H1 (cell line): ENCODE measurements around the gene FXYD3. TPM values are rescaled to one million over a fixed set of nuclear protein-coding genes. Genes with fewer than 3 reads are reported as not detected.

Experiments
- CTCF ChIA-PET: fragments of 300-600 bp; sonication (Branson Sonifier 250); formaldehyde crosslinking; loops from one replicate; lab custom pipeline; 2021; ENCODE audit not compliant: partially characterized antibody; lab: Charles Lee
- POLR2A ChIA-PET: fragments of 300-600 bp; sonication (Branson Sonifier 250); formaldehyde crosslinking; loops from one replicate; lab custom pipeline; 2021; ENCODE audit warnings: inconsistent platforms; ENCODE audit not compliant: partially characterized antibody; lab: Charles Lee
- DNase-seq, 2 experiments: peaks; one replicate each; pipeline versions ENCODE4 v3.0.0 to v3.0.0-alpha.2; 2010 to 2022; ENCODE audit warnings: low spot score in 2 of 2, low read depth in 1 of 2, mixed read lengths in 1 of 2
- FAIRE-seq: peaks from 2 replicates; lab custom pipeline; 2011; peaks lifted over from hg19 to GRCh38; lab: Jason Lieb, UNC
- H2AFZ ChIP-seq: 2 replicates; pipeline ENCODE4 v1.8.1; 2012; ENCODE audit warnings: low read length, inconsistent platforms
- H2AK5ac ChIP-seq: 2 replicates; pipeline ENCODE4 v1.6.1; 2013; ENCODE audit warnings: low read depth, low read length
- H2BK120ac ChIP-seq: replicated peaks from 2 replicates; pipeline ENCODE3; 2013; ENCODE audit warnings: low read depth, low read length, inconsistent platforms
- H2BK12ac ChIP-seq: 2 replicates; pipeline ENCODE4 v1.6.1; 2013; ENCODE audit warnings: low read depth, low read length
- H2BK15ac ChIP-seq: 2 replicates; pipeline ENCODE4 v1.6.1; 2013; ENCODE audit warnings: low read length
- H2BK20ac ChIP-seq: 2 replicates; pipeline ENCODE4 v1.6.1; 2013; ENCODE audit warnings: low read length
- H2BK5ac ChIP-seq: 2 replicates; pipeline ENCODE4 v1.6.1; 2013; ENCODE audit warnings: low read depth, low read length
- H3K14ac ChIP-seq: 2 replicates; pipeline ENCODE4 v1.6.1; 2013; ENCODE audit warnings: inconsistent platforms; ENCODE audit not compliant: insufficient read length
- H3K18ac ChIP-seq: 2 replicates; pipeline ENCODE4 v1.6.1; 2013; ENCODE audit warnings: low read length; ENCODE audit errors: extremely low read depth
- H3K23ac ChIP-seq: 2 replicates; pipeline ENCODE4 v1.6.1; 2013; ENCODE audit warnings: inconsistent platforms; ENCODE audit not compliant: insufficient read length
- H3K23me2 ChIP-seq: 2 replicates; pipeline ENCODE4 v1.6.1; 2013; ENCODE audit warnings: low read depth, low read length
- H3K27ac ChIP-seq: 2 replicates; pipeline ENCODE4 v1.6.1; 2011; ENCODE audit warnings: low read depth, low read length, inconsistent platforms
- H3K27me3 ChIP-seq, 4 experiments: replicated peaks in 1 of 4; 1 replicate in 1 of 4; 2 replicates in 3 of 4; pipeline versions ENCODE4 v1.6.1 to v1.8.1; 2011 to 2013; ENCODE audit warnings: low read length in 3 of 4, mild to moderate bottlenecking in 3 of 4, inconsistent platforms in 2 of 4, mixed read lengths in 2 of 4, moderate library complexity in 1 of 4; ENCODE audit not compliant: control insufficient read depth in 3 of 4, insufficient read depth in 3 of 4; ENCODE audit errors: extremely low read depth in 1 of 4
- H3K36me3 ChIP-seq, 4 experiments: 2 replicates each; pipeline versions ENCODE4 v1.6.1 to v1.8.1; 2011 to 2013; ENCODE audit warnings: mild to moderate bottlenecking in 4 of 4, low read length in 3 of 4, moderate library complexity in 2 of 4, control low read depth in 1 of 4, inconsistent platforms in 1 of 4; ENCODE audit not compliant: insufficient read depth in 4 of 4, control insufficient read depth in 2 of 4
- H3K4ac ChIP-seq: replicated peaks from 2 replicates; pipeline ENCODE3; 2013; ENCODE audit warnings: low read length, low read depth, mixed read lengths, inconsistent platforms; ENCODE audit not compliant: insufficient read length
- H3K4me1 ChIP-seq, 4 experiments: replicated peaks in 1 of 4; 1 replicate in 1 of 4; 2 replicates in 3 of 4; pipeline versions ENCODE4 v1.6.1 to v1.8.1; 2011 to 2013; ENCODE audit warnings: low read length in 3 of 4, inconsistent platforms in 2 of 4, mixed read lengths in 1 of 4; ENCODE audit not compliant: insufficient read depth in 4 of 4, control insufficient read depth in 3 of 4
- H3K4me2 ChIP-seq, 2 experiments: 2 replicates each; pipeline versions ENCODE4 v1.6.1 to v1.8.1; 2011 to 2013; ENCODE audit warnings: low read depth in 2 of 2, low read length in 2 of 2, control low read depth in 1 of 2, inconsistent platforms in 1 of 2, mild to moderate bottlenecking in 1 of 2; ENCODE audit not compliant: insufficient read depth in 1 of 2
- H3K4me3 ChIP-seq, 4 experiments: fragments of 200-600, 300-600 bp in 1 of 4; sonication (generic), shearing (Covaris generic), sonication (Bioruptor Twin) in 1 of 4; 2 replicates each; pipeline versions ENCODE4 v1.5.1 to v1.8.1; 2011 to 2016; ENCODE audit warnings: low read length in 4 of 4, low read depth in 3 of 4, control low read depth in 2 of 4, inconsistent platforms in 2 of 4, mild to moderate bottlenecking in 2 of 4, mixed read lengths in 1 of 4, moderate library complexity in 1 of 4; ENCODE audit not compliant: insufficient read depth in 2 of 4; ENCODE audit errors: extremely low read depth in 1 of 4
- H3K56ac ChIP-seq: replicated peaks from 2 replicates; pipeline ENCODE3; 2013; ENCODE audit warnings: low read depth, mild to moderate bottlenecking, mixed read lengths, low read length, inconsistent platforms; ENCODE audit not compliant: insufficient read length
- H3K79me1 ChIP-seq: 2 replicates; pipeline ENCODE4 v1.6.1; 2013; ENCODE audit warnings: low read depth, low read length, control low read depth
- H3K79me2 ChIP-seq, 2 experiments: 2 replicates each; pipeline versions ENCODE4 v1.6.1 to v1.8.1; 2012 to 2013; ENCODE audit warnings: low read length in 2 of 2, mild to moderate bottlenecking in 2 of 2, inconsistent platforms in 1 of 2; ENCODE audit not compliant: insufficient read depth in 2 of 2, control insufficient read depth in 1 of 2
- H3K9ac ChIP-seq, 4 experiments: replicated peaks in 1 of 4; 1 replicate in 1 of 4; 2 replicates in 3 of 4; pipeline versions ENCODE4 v1.6.1 to v1.8.1; 2011 to 2013; ENCODE audit warnings: low read depth in 3 of 4, low read length in 3 of 4, control low read depth in 2 of 4, mild to moderate bottlenecking in 2 of 4, moderate library complexity in 2 of 4, inconsistent platforms in 1 of 4; ENCODE audit errors: extremely low read depth in 1 of 4
- H3K9me3 ChIP-seq, 2 experiments: 2 replicates each; pipeline versions ENCODE4 v1.6.1 to v1.8.1; 2012 to 2013; ENCODE audit warnings: mild to moderate bottlenecking in 2 of 2, moderate library complexity in 2 of 2, control low read depth in 1 of 2, inconsistent platforms in 1 of 2, low read depth in 1 of 2, low read length in 1 of 2, mixed read lengths in 1 of 2; ENCODE audit not compliant: insufficient read depth in 2 of 2
- H4K20me1 ChIP-seq, 2 experiments: replicated peaks in 1 of 2; 2 replicates each; pipeline versions ENCODE3 to v1.8.1; 2011 to 2013; ENCODE audit warnings: inconsistent platforms in 2 of 2, low read length in 2 of 2, mild to moderate bottlenecking in 1 of 2; ENCODE audit not compliant: insufficient read depth in 2 of 2, control insufficient read depth in 1 of 2
- H4K5ac ChIP-seq: 2 replicates; pipeline ENCODE4 v1.6.1; 2013; ENCODE audit warnings: low read length, low read depth, mixed read lengths, inconsistent platforms; ENCODE audit not compliant: insufficient read length
- H4K8ac ChIP-seq: 2 replicates; pipeline ENCODE4 v1.8.0; 2013; ENCODE audit warnings: mild to moderate bottlenecking, moderate library complexity, low read length, inconsistent platforms; ENCODE audit not compliant: insufficient read depth; ENCODE audit errors: extremely low read depth
- H4K91ac ChIP-seq: replicated peaks from 2 replicates; pipeline ENCODE3; 2013; ENCODE audit warnings: low read length, mixed read lengths, inconsistent platforms; ENCODE audit not compliant: insufficient read length
- BCL11A ChIP-seq, 2 experiments: IDR thresholded peaks; one replicate each; pipeline ENCODE4 v1.6.1; 2011; ENCODE audit warnings: low read depth in 2 of 2, low read length in 2 of 2, mild to moderate bottlenecking in 2 of 2
- CBX5 ChIP-seq: fragments of 300-800, 300-1000 bp; sonication (generic); IDR thresholded peaks from 2 replicates; pipeline ENCODE4 v1.7.1; 2016; ENCODE audit warnings: antibody characterized with exemption, low read length, low read depth
- EP300 ChIP-seq, 2 experiments: IDR thresholded peaks; 1 replicate in 1 of 2; 2 replicates in 1 of 2; pipeline ENCODE4 v1.6.1; 2011 to 2012; ENCODE audit warnings: low read depth in 2 of 2, low read length in 2 of 2, mild to moderate bottlenecking in 2 of 2, borderline replicate concordance in 1 of 2, inconsistent platforms in 1 of 2, moderate library complexity in 1 of 2
- GTF2F1 ChIP-seq: IDR thresholded peaks from 2 replicates; pipeline ENCODE4 v1.6.1; 2012; ENCODE audit warnings: low read depth, low read length, improper control_type of control experiment, borderline replicate concordance
- HDAC6 ChIP-seq: IDR thresholded peaks from one replicate; pipeline ENCODE4 v1.7.1; 2012; ENCODE audit warnings: low read depth, mild to moderate bottlenecking, inconsistent platforms, low read length, moderate library complexity
- PHF8 ChIP-seq: fragments of 200-600 bp; sonication (generic); conservative IDR thresholded peaks from 2 replicates; pipeline ENCODE4 v1.7.1; 2012; ENCODE audit warnings: low read depth, mild to moderate bottlenecking, inconsistent platforms, low read length, moderate library complexity
- RAD21 ChIP-seq, 2 experiments: IDR thresholded peaks in 1 of 2; conservative IDR thresholded peaks in 1 of 2; 2 replicates each; pipeline ENCODE4 v1.6.1; 2011; ENCODE audit warnings: low read depth in 2 of 2, low read length in 2 of 2, improper control_type of control experiment in 1 of 2, inconsistent platforms in 1 of 2, mild to moderate bottlenecking in 1 of 2, moderate library complexity in 1 of 2
- SIN3A ChIP-seq, 2 experiments: IDR thresholded peaks in 1 of 2; conservative IDR thresholded peaks in 1 of 2; 2 replicates each; pipeline ENCODE4 v1.6.1; 2011 to 2012; ENCODE audit warnings: low read length in 2 of 2, improper control_type of control experiment in 1 of 2, low read depth in 1 of 2, mild to moderate bottlenecking in 1 of 2
- WGBS, 2 experiments: shearing (Covaris generic) in 1 of 2; methylation state at CpG; one replicate each; pipeline versions ENCODE4 v1.1.6 to v1.1.7; 2013 to 2015; ENCODE audit warnings: low lambda C conversion rate in 2 of 2, mixed read lengths in 2 of 2, inconsistent platforms in 1 of 2, low coverage in 1 of 2, missing lambda C conversion rate in 1 of 2; ENCODE audit not compliant: insufficient replicate concordance in 2 of 2, insufficient coverage in 1 of 2, insufficient read length in 1 of 2; ENCODE audit errors: extremely low coverage in 1 of 2, missing lambda C conversion rate in 1 of 2; 5-methylcytosine and 5-hydroxymethylcytosine counted together
- polyA plus RNA-seq, 7 experiments: library from polyadenylated mRNA; depleted of rRNA in 3 of 7; stranded (reverse) in 5 of 7; unstranded in 2 of 7; fragments of >200 nt in 5 of 7; fragments of 200-250 nt in 2 of 7; gene quantifications; 1 replicate in 5 of 7; 2 replicates in 1 of 7; 4 replicates in 1 of 7; pipeline versions ENCODE4 v1.2.1 to v1.2.3, GENCODE V29; 2011 to 2013; ENCODE audit warnings: missing spikeins in 2 of 7, mixed read lengths in 2 of 7
- total RNA-seq: library from RNA; stranded (reverse); fragmentation: NEBNext Ultra II Directional; extraction: Animal tissue kit (Norgen Biotek cat#: 25700); gene quantifications from 2 replicates; pipeline ENCODE4 v1.2.1, GENCODE V29; 2021

FXYD3 gene
- total and polyA plus RNA-seq, 2 of the 8 experiments (the other 6 are each of a cell fraction or from before 2014, with no cell fraction given), result 0.33 TPM; not detected in 1

DNA sequence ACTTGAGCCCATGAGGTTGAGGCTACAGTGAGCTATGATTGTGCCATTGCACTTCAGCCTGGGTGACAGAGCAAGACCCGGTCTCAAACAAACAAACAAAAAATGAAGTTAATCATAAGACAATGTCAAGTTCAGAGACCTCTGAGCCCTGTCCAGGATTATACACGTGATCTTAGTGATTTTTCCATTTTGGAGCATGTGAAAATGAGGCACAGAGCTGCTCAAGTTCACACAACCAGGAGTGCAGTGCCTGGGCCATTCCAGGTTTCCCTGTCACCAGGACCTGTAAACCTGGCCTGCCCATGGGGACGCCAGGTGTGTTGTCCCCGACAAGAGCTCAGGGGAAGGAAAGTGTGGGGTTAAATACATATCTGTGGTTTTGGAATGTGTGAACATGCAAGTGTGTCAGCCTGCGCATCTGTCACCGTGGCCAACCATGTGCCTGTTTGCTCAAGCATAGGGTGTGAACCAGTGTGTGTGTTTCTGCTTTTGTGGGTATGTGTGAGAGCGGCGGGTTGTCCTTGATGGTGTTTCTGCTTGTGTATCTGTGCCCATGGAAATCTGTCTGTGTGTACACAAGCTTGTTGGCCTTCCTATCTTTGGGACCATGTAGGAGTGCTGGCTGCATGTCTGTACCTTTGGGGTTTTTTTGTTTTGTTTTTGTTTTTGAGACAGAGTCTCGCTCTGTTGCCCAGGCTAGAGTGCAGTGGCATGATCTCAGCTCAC is 21.5 kb downstream of the FXYD3 start:
- no peak overlapping the region for H2AFZ ChIP-seq
- H3K18ac ChIP-seq, result no peak overlapping the region
- CTCF ChIA-PET, result interaction anchor here (0.7 to 10.2 kb wide), 23 partner anchors 8 to 123 kb away, joined by 3 to 154 read pairs (median 6); partner anchors contain the start of genes FXYD3, FXYD5 and HPN
- no peak overlapping the region for H4K5ac ChIP-seq
- H3K27ac ChIP-seq, result no peak overlapping the region
- H3K56ac ChIP-seq, result no peak overlapping the region
- no peaks in the 10 kb centered on the region for H3K79me1 ChIP-seq
- H4K8ac ChIP-seq, result no peak overlapping the region
- H3K23me2 ChIP-seq, result peaks cover 14% of the 10 kb centered on the region
- H3K36me3 ChIP-seq, result no peaks in the 10 kb centered on the region
- no peak overlapping the region for H3K4me2 ChIP-seq
- DNase-seq, result no peak
- H2BK120ac ChIP-seq, result no peak overlapping the region
- no peaks in the 10 kb centered on the region for H4K20me1 ChIP-seq
- no peak overlapping the region for H3K9ac ChIP-seq
- no peak overlapping the region for H2BK20ac ChIP-seq
- H3K79me2 ChIP-seq, result no peaks in the 10 kb centered on the region
- POLR2A ChIA-PET, result interaction anchor here (0.7 to 2.8 kb wide), 6 partner anchors 11 to 69 kb away, joined by 3 to 9 read pairs (median 5); no protein-coding TSS in a partner anchor
- TF ChIP-seq SIN3A (conservative IDR thresholded peaks at IDR 0.05 in 1 of 2, IDR thresholded peaks at IDR 0.05 in 1 of 2; ENCODE audit: low read depth in 1 of 2, low read length in 2 of 2) (no peak), CBX5 (no peak), HDAC6 (no peak), BCL11A (IDR thresholded peaks at IDR 0.05; ENCODE audit: low read depth in 2 of 2, low read length in 2 of 2) (no peak), EP300 (IDR thresholded peaks at IDR 0.05; ENCODE audit: borderline replicate concordance in 1 of 2, low read depth in 2 of 2, low read length in 2 of 2) (no peak), PHF8 (no peak), RAD21 (IDR thresholded peaks at IDR 0.05 in 1 of 2, conservative IDR thresholded peaks at IDR 0.05 in 1 of 2; ENCODE audit: low read depth in 2 of 2, low read length in 2 of 2) (no peak), GTF2F1 (no peak)
- H3K27me3 ChIP-seq, result peaks cover 0 to 3% (median 1%) of the 10 kb centered on the region in 4 experiments; a peak in 3 of 7 replicates
- H2BK15ac ChIP-seq, result no peak overlapping the region
- no peak overlapping the region for H2BK12ac ChIP-seq
- no peak overlapping the region for H3K14ac ChIP-seq
- FAIRE-seq, result no peak
- H3K4ac ChIP-seq, result no peak overlapping the region
- no peak overlapping the region for H3K4me3 ChIP-seq
- H3K9me3 ChIP-seq, result no peaks in the 10 kb centered on the region
- H2BK5ac ChIP-seq, result no peak overlapping the region
- no peak overlapping the region for H2AK5ac ChIP-seq
- WGBS, 2 experiments, result 96% methylated on average over 9 of the region's 9 CpGs; no CpG with 5 or more reads in 1 of the 2 experiments
- peaks cover 3 to 26% (median 19%) of the 10 kb centered on the region in 4 experiments; a peak in 6 of 7 replicates for H3K4me1 ChIP-seq
- no peak overlapping the region for H3K23ac ChIP-seq
- peak overlapping the region; percentile 11 for H4K91ac ChIP-seq
